ENCODE results near the gene KDM2B.
A peak's percentile ranks its signal among the peaks of the same experiment; 100 is the strongest.
"Not testable (repeated sequence)": the region's sequence is repeated elsewhere in the genome, so short reads cannot be mapped to it uniquely, and the experiment has no call there.

The KDM2B gene

GRCh38 chr12:121583334-121583661 lies 2.5 kb upstream of the KDM2B start:
- not testable (repeated sequence) for DNase-seq

GRCh38 chr12:121582583-121583333 lies 1.9 kb upstream of the KDM2B start:
- DNase-seq, result no peak

GRCh38 chr12:121581686-121582429 lies 1.0 kb upstream of the KDM2B start:
- peak; percentile 49 for DNase-seq

GRCh38 chr12:121579981-121580868 lies 598 bp downstream of the KDM2B start:
- peak; percentile 85 for DNase-seq

- peak; percentile 66 for DNase-seq
Observed at GRCh38 chr12:121579190-121579791, 1.5 kb downstream of the KDM2B start.

- DNase-seq, result peak; percentile 66
Observed at GRCh38 chr12:121578230-121579189, 2.3 kb downstream of the KDM2B start.

- no peak for DNase-seq
Observed at GRCh38 chr12:121577443-121578180, 3.2 kb downstream of the KDM2B start.

GRCh38 chr12:121576851-121577391 lies 3.9 kb downstream of the KDM2B start:
- DNase-seq, result peak; percentile 44

GRCh38 chr12:121575952-121576625 lies 4.7 kb downstream of the KDM2B start:
- DNase-seq, result peak; percentile 45

- no peak for DNase-seq
Observed at GRCh38 chr12:121575051-121575450, 5.8 kb downstream of the KDM2B start.

- DNase-seq, result no peak
Observed at GRCh38 chr12:121574025-121574424, 6.8 kb downstream of the KDM2B start.

- no peak for DNase-seq
Observed at GRCh38 chr12:121571920-121572319, 8.9 kb downstream of the KDM2B start.

- no peak for DNase-seq
Observed at GRCh38 chr12:121570467-121571283, 10.1 kb downstream of the KDM2B start.

GRCh38 chr12:121568971-121569751 lies 11.7 kb downstream of the KDM2B start:
- peak; percentile 69 for DNase-seq

GRCh38 chr12:121568518-121568917 lies 12.3 kb downstream of the KDM2B start:
- no peak for DNase-seq

GRCh38 chr12:121565076-121565475 lies 15.7 kb downstream of the KDM2B start:
- no peak for DNase-seq

GRCh38 chr12:121562488-121562887 lies 18.3 kb downstream of the KDM2B start:
- DNase-seq, result no peak

- no peak for DNase-seq
Observed at GRCh38 chr12:121561009-121561395, 19.8 kb downstream of the KDM2B start.
